Skin of body (tissue), 2 donors: ENCODE data around the gene MRC2. TPM values are rescaled to one million over a fixed set of nuclear protein-coding genes. Genes with fewer than 3 reads are reported as not detected.
A peak's percentile ranks its signal among the peaks of the same experiment; 100 is the strongest.

Experiments used
- DNase-seq: peaks from one replicate; lab custom pipeline; 2025; lab: John Stamatoyannopoulos, UW
- total RNA-seq: library from RNA; depleted of rRNA; stranded (reverse); fragments of >200 nt; gene quantifications from one replicate; pipeline ENCODE4 v1.2.3, GENCODE V29; 2014

MRC2 gene
- total RNA-seq, 1 donor from 2014 or later = 147 TPM

- no peak for DNase-seq
Observed at GRCh38 chr17:62662855-62663254, 35.4 kb downstream of the MRC2 start.

GRCh38 chr17:62663304-62663703, 35.8 kb downstream of the MRC2 start:
- no peak for DNase-seq

- no peak for DNase-seq
Observed at GRCh38 chr17:62664336-62665120, 37.1 kb downstream of the MRC2 start.

GRCh38 chr17:62665599-62665998, 38.1 kb downstream of the MRC2 start:
- no peak for DNase-seq

GRCh38 chr17:62666061-62666800, 38.8 kb downstream of the MRC2 start:
- no peak for DNase-seq

GRCh38 chr17:62666801-62667591, 39.5 kb downstream of the MRC2 start:
- DNase-seq = no peak

GRCh38 chr17:62668091-62668804, 40.8 kb downstream of the MRC2 start:
- no peak for DNase-seq

GRCh38 chr17:62670202-62670821, 42.8 kb downstream of the MRC2 start:
- DNase-seq = no peak

GRCh38 chr17:62671553-62671952, 44.1 kb downstream of the MRC2 start:
- DNase-seq = no peak

GRCh38 chr17:62672957-62673356, 45.5 kb downstream of the MRC2 start:
- no peak for DNase-seq

- DNase-seq = peak; percentile 55
Observed at GRCh38 chr17:62673614-62674362, 46.3 kb downstream of the MRC2 start.

GRCh38 chr17:62674363-62674739, 46.9 kb downstream of the MRC2 start:
- no peak for DNase-seq

- no peak for DNase-seq
Observed at GRCh38 chr17:62674841-62675240, 47.4 kb downstream of the MRC2 start.

GRCh38 chr17:62675260-62675659, 47.8 kb downstream of the MRC2 start:
- no peak for DNase-seq

GRCh38 chr17:62675701-62676100, 48.2 kb downstream of the MRC2 start:
- no peak for DNase-seq

- no peak for DNase-seq
Observed at GRCh38 chr17:62676231-62676943, 48.9 kb downstream of the MRC2 start.

- no peak for DNase-seq
Observed at GRCh38 chr17:62676952-62677596, 49.6 kb downstream of the MRC2 start.

- DNase-seq = no peak
Observed at GRCh38 chr17:62678214-62678919, 50.9 kb downstream of the MRC2 start.
